ENCODE data around the gene HS3ST5. TPM values are rescaled to one million over a fixed set of nuclear protein-coding genes. Genes with fewer than 3 reads are reported as not detected.

The HS3ST5 gene
- total and polyA plus RNA-seq, 2 experiments from 2014 or later = 2.4 to 4.1 TPM

- Histone ChIP-seq H3K36me3 (no peaks in the 10 kb centered on the region), H3K27ac (no peak overlapping the region), H3K27me3 (no peaks in the 10 kb centered on the region), H3K9me3 (ENCODE audit: low read depth) (no peaks in the 10 kb centered on the region), H3K4me3 (no peak overlapping the region), H3K4me1 (ENCODE audit: low read depth) (peaks cover 3% of the 10 kb centered on the region)
- no peak for DNase-seq (ENCODE audit: low read depth in 1 of 2, low spot score in 1 of 2)
- TF ChIP-seq CTCF (IDR thresholded peaks at IDR 0.05; ENCODE audit: low read depth, low read length) = no peak
Observed at GRCh38 chr6:114362957-114363356, 20.1 kb upstream of the HS3ST5 start.

GRCh38 chr6:114362396-114362795, 19.6 kb upstream of the HS3ST5 start:
- Histone ChIP-seq H3K27me3 (no peaks in the 10 kb centered on the region), H3K27ac (no peak overlapping the region), H3K36me3 (no peaks in the 10 kb centered on the region), H3K9me3 (ENCODE audit: low read depth) (no peaks in the 10 kb centered on the region), H3K4me3 (no peak overlapping the region), H3K4me1 (ENCODE audit: low read depth) (peaks cover 3% of the 10 kb centered on the region)
- DNase-seq (ENCODE audit: low read depth in 1 of 2, low spot score in 1 of 2) = no peak
- TF ChIP-seq CTCF (IDR thresholded peaks at IDR 0.05; ENCODE audit: low read depth, low read length) = no peak

GRCh38 chr6:114361036-114361435, 18.2 kb upstream of the HS3ST5 start:
- Histone ChIP-seq H3K4me3 (no peak overlapping the region), H3K27me3 (no peaks in the 10 kb centered on the region), H3K9me3 (ENCODE audit: low read depth) (no peaks in the 10 kb centered on the region), H3K36me3 (no peaks in the 10 kb centered on the region), H3K4me1 (ENCODE audit: low read depth) (peaks cover 3% of the 10 kb centered on the region), H3K27ac (no peak overlapping the region)
- no peak for TF ChIP-seq CTCF (IDR thresholded peaks at IDR 0.05; ENCODE audit: low read depth, low read length)
- DNase-seq (ENCODE audit: low read depth in 1 of 2, low spot score in 1 of 2) = no peak

GRCh38 chr6:114355300-114355699, 12.5 kb upstream of the HS3ST5 start:
- Histone ChIP-seq H3K36me3 (no peaks in the 10 kb centered on the region), H3K27ac (no peak overlapping the region), H3K27me3 (no peaks in the 10 kb centered on the region), H3K9me3 (ENCODE audit: low read depth) (no peaks in the 10 kb centered on the region), H3K4me1 (ENCODE audit: low read depth) (no peaks in the 10 kb centered on the region), H3K4me3 (no peak overlapping the region)
- no peak for DNase-seq (ENCODE audit: low read depth in 1 of 2, low spot score in 1 of 2)
- no peak for TF ChIP-seq CTCF (IDR thresholded peaks at IDR 0.05; ENCODE audit: low read depth, low read length)

- H3K27ac ChIP-seq = no peak overlapping the region
- H3K36me3 ChIP-seq = no peaks in the 10 kb centered on the region
- no peak for TF ChIP-seq CTCF (IDR thresholded peaks at IDR 0.05; ENCODE audit: low read depth, low read length)
- H3K27me3 ChIP-seq = no peaks in the 10 kb centered on the region
- no peaks in the 10 kb centered on the region for H3K4me1 ChIP-seq (ENCODE audit: low read depth)
- H3K4me3 ChIP-seq = no peak overlapping the region
- H3K9me3 ChIP-seq (ENCODE audit: low read depth) = no peaks in the 10 kb centered on the region
- DNase-seq (ENCODE audit: low read depth in 1 of 2, low spot score in 1 of 2) = no peak
Observed at GRCh38 chr6:114354482-114354881, 11.7 kb upstream of the HS3ST5 start.

- no peaks in the 10 kb centered on the region for H3K36me3 ChIP-seq
- no peaks in the 10 kb centered on the region for H3K27me3 ChIP-seq
- no peaks in the 10 kb centered on the region for H3K4me1 ChIP-seq (ENCODE audit: low read depth)
- TF ChIP-seq CTCF (IDR thresholded peaks at IDR 0.05; ENCODE audit: low read depth, low read length) = no peak
- peak in 1 of 2 donors; percentile 14 for DNase-seq (ENCODE audit: low read depth in 1 of 2, low spot score in 1 of 2)
- no peak overlapping the region for H3K27ac ChIP-seq
- H3K9me3 ChIP-seq (ENCODE audit: low read depth) = no peaks in the 10 kb centered on the region
- H3K4me3 ChIP-seq = no peak overlapping the region
Observed at GRCh38 chr6:114346451-114346850, 3.6 kb upstream of the HS3ST5 start.

Data from cardiac muscle cell (in vitro differentiated cells and primary cell).